Tibial nerve (tissue), 4 donors: ENCODE results near the gene ACAD11. TPM values are rescaled to one million over a fixed set of nuclear protein-coding genes. Genes with fewer than 3 reads are reported as not detected.
"Not testable (repeated sequence)": the region's sequence is repeated elsewhere in the genome, so short reads cannot be mapped to it uniquely, and the experiment has no call there.

Experiments used
- DNase-seq, 2 donors: peaks; one replicate each; pipeline ENCODE4 v3.0.0-alpha.2; 2019; ENCODE audit warnings: low spot score in 2 of 2
- H3K27ac ChIP-seq, 4 donors: fragments of 200-600 bp; sonication (generic) in 3 of 4; one replicate each; pipeline ENCODE4 v1.5.1; 2017 to 2019; ENCODE audit warnings: mild to moderate bottlenecking in 1 of 4
- H3K27me3 ChIP-seq, 2 donors: fragments of 200-600 bp; sonication (generic) in 1 of 2; one replicate each; pipeline versions ENCODE4 v1.5.1 to v1.6.0; 2017 to 2019
- H3K36me3 ChIP-seq, 3 donors: fragments of 200-600 bp; sonication (generic); one replicate each; pipeline ENCODE4 v1.5.1; 2018 to 2019
- H3K4me1 ChIP-seq, 4 donors: fragments of 200-600 bp; sonication (generic) in 3 of 4; one replicate each; pipeline ENCODE4 v1.5.1; 2017 to 2019
- H3K4me3 ChIP-seq, 4 donors: fragments of 200-600 bp; sonication (generic) in 3 of 4; one replicate each; pipeline ENCODE4 v1.5.1; 2017 to 2019; ENCODE audit warnings: mild to moderate bottlenecking in 1 of 4, moderate library complexity in 1 of 4
- H3K9me3 ChIP-seq, 4 donors: fragments of 200-600 bp; sonication (generic) in 3 of 4; one replicate each; pipeline ENCODE4 v1.5.1; 2017 to 2019
- CTCF ChIP-seq, 5 experiments: fragments of 200-600 bp in 3 of 5; fragments of 450-650 bp in 2 of 5; sonication (generic) in 3 of 5; IDR thresholded peaks; one replicate each; pipeline ENCODE4 v1.5.1; 2016 to 2019; ENCODE audit warnings: antibody characterized with exemption in 5 of 5, mild to moderate bottlenecking in 3 of 5, moderate library complexity in 2 of 5
- EP300 ChIP-seq, 2 donors: sonication (generic); formaldehyde crosslinking; IDR thresholded peaks; one replicate each; pipeline ENCODE4 v1.6.1; 2017; ENCODE audit warnings: antibody characterized with exemption in 2 of 2, mild to moderate bottlenecking in 1 of 2
- POLR2A ChIP-seq, 2 donors: fragments of 450-650 bp; IDR thresholded peaks; one replicate each; pipeline ENCODE4 v1.6.1; 2017; ENCODE audit warnings: antibody characterized with exemption in 2 of 2, mild to moderate bottlenecking in 2 of 2, moderate library complexity in 2 of 2
- WGBS, 2 donors: methylation state at CpG; one replicate each; pipeline ENCODE4 v1.1.5; 2018; 5-methylcytosine and 5-hydroxymethylcytosine counted together
- total RNA-seq, 4 donors: library from RNA; depleted of rRNA; stranded (reverse); fragments of >200 nt; gene quantifications; one replicate each; pipeline ENCODE4 v1.1.0, GENCODE V29; 2016

ACAD11 gene
- total RNA-seq, 4 donors from 2014 or later, result 39.2 to 69.9 (median 59.4) TPM

- Histone ChIP-seq H3K4me3 (no peak overlapping the region), H3K27ac (no peak overlapping the region), H3K36me3 (peaks cover 0 to 54% (median 0%) of the 10 kb centered on the region in 3 donors), H3K9me3 (peaks cover 0 to 3% (median 0%) of the 10 kb centered on the region in 4 donors), H3K4me1 (no peaks in the 10 kb centered on the region), H3K27me3 (no peaks in the 10 kb centered on the region)
- WGBS, 2 donors, result 69 to 79% methylated on average over 3 of the region's 3 CpGs
- no peak for TF ChIP-seq POLR2A (IDR thresholded peaks at IDR 0.05)
- no peak for TF ChIP-seq CTCF (IDR thresholded peaks at IDR 0.05)
- no peak for TF ChIP-seq EP300 (IDR thresholded peaks at IDR 0.05)
- DNase-seq, result no peak
Measured at GRCh38 chr3:132615881-132616280, 43.7 kb downstream of the ACAD11 start.

DNA sequence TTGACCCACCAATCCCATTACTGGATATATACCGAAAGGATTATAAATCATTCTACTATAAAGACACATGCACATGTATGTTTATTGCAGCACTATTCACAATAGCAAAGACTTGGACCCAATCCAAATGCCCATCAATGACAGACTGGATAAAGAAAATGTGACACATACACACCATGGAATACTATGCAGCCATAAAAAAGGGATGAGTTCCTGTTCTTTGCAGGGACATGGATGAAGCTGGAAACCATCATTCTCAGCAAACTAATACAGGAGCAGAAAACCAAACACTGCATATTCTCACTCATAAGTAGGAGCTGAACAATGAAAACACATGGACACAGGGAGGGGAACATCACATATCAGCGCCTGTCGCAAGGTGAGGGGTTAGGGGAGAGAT lies 44.3 kb downstream of the ACAD11 start:
- H3K4me1 ChIP-seq, H3K27ac ChIP-seq, H3K4me3 ChIP-seq, H3K27me3 ChIP-seq, H3K9me3 ChIP-seq, DNase-seq: not testable (repeated sequence)
- H3K36me3 ChIP-seq, result peaks cover 0 to 48% (median 0%) of the 10 kb centered on the region in 3 donors
- 92 to 99% methylated on average over 3 of the region's 3 CpGs for WGBS, 2 donors

GRCh38 chr3:132606620-132607019 lies 53.0 kb downstream of the ACAD11 start:
- not testable (repeated sequence) for H3K27me3 ChIP-seq, H3K4me1 ChIP-seq, H3K27ac ChIP-seq, H3K4me3 ChIP-seq, DNase-seq
- WGBS, 2 donors, result 76 to 87% methylated on average over 7 to 8 of the region's 8 CpGs
- Histone ChIP-seq H3K9me3 (peaks cover 0 to 12% (median 0%) of the 10 kb centered on the region in 4 donors), H3K36me3 (peaks cover 0 to 49% (median 0%) of the 10 kb centered on the region in 3 donors)

GRCh38 chr3:132606085-132606484 lies 53.5 kb downstream of the ACAD11 start:
- Histone ChIP-seq H3K27ac (no peak overlapping the region), H3K27me3 (no peaks in the 10 kb centered on the region), H3K36me3 (peaks cover 0 to 49% (median 0%) of the 10 kb centered on the region in 3 donors), H3K4me1 (peaks cover 0 to 10% (median 0%) of the 10 kb centered on the region in 4 donors), H3K9me3 (peaks cover 0 to 12% (median 0%) of the 10 kb centered on the region in 4 donors), H3K4me3 (no peak overlapping the region)
- 54 to 57% methylated on average over 1 of the region's 1 CpG for WGBS, 2 donors
- no peak for TF ChIP-seq EP300 (IDR thresholded peaks at IDR 0.05)
- no peak for TF ChIP-seq CTCF (IDR thresholded peaks at IDR 0.05)
- TF ChIP-seq POLR2A (IDR thresholded peaks at IDR 0.05), result no peak
- no peak for DNase-seq

DNA sequence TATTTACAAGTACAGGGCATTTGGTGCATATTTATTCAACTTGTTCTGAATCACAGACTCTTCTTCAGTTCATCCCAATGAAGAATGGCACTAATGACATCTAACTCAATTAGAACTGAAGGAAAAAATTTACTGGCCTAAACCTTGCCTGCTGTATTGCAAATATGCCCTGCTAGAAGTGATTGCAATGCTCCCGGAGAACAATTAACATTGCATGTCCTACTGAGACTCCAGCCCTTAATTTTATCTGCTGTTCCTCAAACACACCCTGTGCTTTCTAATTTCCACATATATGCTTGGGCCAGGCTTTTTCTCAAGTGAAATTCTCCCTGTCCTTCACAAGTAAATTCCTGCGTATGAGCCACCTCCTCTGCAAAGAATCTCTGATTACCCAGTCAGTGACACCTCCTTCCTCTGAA lies 54.2 kb downstream of the ACAD11 start:
- TF ChIP-seq CTCF (IDR thresholded peaks at IDR 0.05) (no peak), EP300 (IDR thresholded peaks at IDR 0.05) (no peak), POLR2A (IDR thresholded peaks at IDR 0.05) (no peak)
- H3K9me3 ChIP-seq, result peaks cover 0 to 12% (median 0%) of the 10 kb centered on the region in 4 donors
- H3K4me3 ChIP-seq, result no peak overlapping the region
- WGBS, 2 donors, result 79 to 89% methylated on average over 2 of the region's 2 CpGs
- DNase-seq, result no peak
- no peaks in the 10 kb centered on the region for H3K27me3 ChIP-seq
- H3K4me1 ChIP-seq, result peaks cover 0 to 10% (median 0%) of the 10 kb centered on the region in 4 donors
- no peak overlapping the region for H3K27ac ChIP-seq
- H3K36me3 ChIP-seq, result peaks cover 0 to 49% (median 0%) of the 10 kb centered on the region in 3 donors

DNA sequence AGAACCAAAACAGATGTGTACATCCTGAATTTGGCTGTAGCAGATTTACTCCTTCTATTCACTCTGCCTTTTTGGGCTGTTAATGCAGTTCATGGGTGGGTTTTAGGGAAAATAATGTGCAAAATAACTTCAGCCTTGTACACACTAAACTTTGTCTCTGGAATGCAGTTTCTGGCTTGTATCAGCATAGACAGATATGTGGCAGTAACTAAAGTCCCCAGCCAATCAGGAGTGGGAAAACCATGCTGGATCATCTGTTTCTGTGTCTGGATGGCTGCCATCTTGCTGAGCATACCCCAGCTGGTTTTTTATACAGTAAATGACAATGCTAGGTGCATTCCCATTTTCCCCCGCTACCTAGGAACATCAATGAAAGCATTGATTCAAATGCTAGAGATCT lies 59.0 kb downstream of the ACAD11 start:
- H3K9me3 ChIP-seq, H3K27ac ChIP-seq, H3K4me3 ChIP-seq, H3K4me1 ChIP-seq, DNase-seq, H3K27me3 ChIP-seq: not testable (repeated sequence)
- no CpG with 5 or more reads among the region's 1 CpG for WGBS, 2 donors
- peaks cover 0 to 34% (median 0%) of the 10 kb centered on the region in 3 donors for H3K36me3 ChIP-seq

DNA sequence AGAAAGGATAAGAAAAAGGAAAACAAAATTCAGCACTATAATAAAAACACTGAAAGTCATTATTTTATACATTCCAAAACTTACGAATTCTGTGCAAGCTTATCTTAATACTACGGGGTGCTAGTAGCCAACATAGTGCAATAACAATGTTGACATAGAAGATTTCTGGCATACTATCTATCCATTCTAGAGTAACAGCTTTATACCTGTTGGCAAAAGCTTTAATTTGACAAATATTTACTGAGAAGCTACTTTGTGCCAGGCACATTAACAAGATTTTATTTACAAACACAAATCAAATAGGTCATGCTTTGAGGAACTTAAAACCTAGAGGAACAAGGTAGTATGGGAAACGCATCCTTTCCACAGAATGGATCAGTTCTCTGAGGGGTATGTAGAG lies 61.4 kb downstream of the ACAD11 start:
- H3K27ac ChIP-seq, result no peak overlapping the region
- 52 to 54% methylated on average over 3 of the region's 3 CpGs for WGBS, 2 donors

More for the DNA sequence above, 61.4 kb downstream of the ACAD11 start:
- Histone ChIP-seq H3K27me3 (no peaks in the 10 kb centered on the region), H3K4me1 (peaks cover 0 to 12% (median 0%) of the 10 kb centered on the region in 4 donors), H3K4me3 (no peak overlapping the region), H3K9me3 (no peaks in the 10 kb centered on the region), H3K36me3 (peaks cover 0 to 38% (median 0%) of the 10 kb centered on the region in 3 donors)
- no peak for TF ChIP-seq POLR2A (IDR thresholded peaks at IDR 0.05)
- no peak for TF ChIP-seq EP300 (IDR thresholded peaks at IDR 0.05)
- no peak for TF ChIP-seq CTCF (IDR thresholded peaks at IDR 0.05)
- DNase-seq, result no peak
